Stimulated activated CD4-positive, alpha-beta T cell treated with anti-CD3 and anti-CD28 coated beads, Interleukin-2, amount 100 ng/mL, for 24 hours (primary cell): ENCODE results near the gene LILRA1.
"Not testable (repeated sequence)": the region's sequence is repeated elsewhere in the genome, so short reads cannot be mapped to it uniquely, and the experiment has no call there.

Experiments
- DNase-seq, 2 donors: peaks; one replicate each; pipeline ENCODE4 v3.0.0-alpha.2; 2020

LILRA1 gene

GRCh38 chr19:54627912-54628311, 34.5 kb downstream of the LILRA1 start:
- not testable (repeated sequence) for DNase-seq

- DNase-seq = not testable (repeated sequence)
Observed at GRCh38 chr19:54630262-54630661, 36.8 kb downstream of the LILRA1 start, which contains the start of gene LILRB1. LILRB1 (plus strand) TSS chr19:54630484; CDS start chr19:54631074, 590 bp downstream.

GRCh38 chr19:54630782-54631181, 37.4 kb downstream of the LILRA1 start:
- DNase-seq = no peak

- DNase-seq = not testable (repeated sequence)
Observed at GRCh38 chr19:54631489-54632337, 38.3 kb downstream of the LILRA1 start.

GRCh38 chr19:54632517-54632916, 39.1 kb downstream of the LILRA1 start:
- not testable (repeated sequence) for DNase-seq

- no peak for DNase-seq
Observed at GRCh38 chr19:54633401-54633800, 40.0 kb downstream of the LILRA1 start.

GRCh38 chr19:54636081-54636480, 42.6 kb downstream of the LILRA1 start:
- not testable (repeated sequence) for DNase-seq

- DNase-seq = no peak
Observed at GRCh38 chr19:54638683-54639082, 45.3 kb downstream of the LILRA1 start.

GRCh38 chr19:54642953-54643352, 49.5 kb downstream of the LILRA1 start:
- not testable (repeated sequence) for DNase-seq

- not testable (repeated sequence) for DNase-seq
Observed at GRCh38 chr19:54643583-54643982, 50.2 kb downstream of the LILRA1 start.

- DNase-seq = no peak
Observed at GRCh38 chr19:54644056-54644455, 50.6 kb downstream of the LILRA1 start.

- DNase-seq = no peak
Observed at GRCh38 chr19:54646331-54646841, 53.0 kb downstream of the LILRA1 start.

- no peak for DNase-seq
Observed at GRCh38 chr19:54648129-54648528, 54.7 kb downstream of the LILRA1 start.

GRCh38 chr19:54650108-54650655, 56.8 kb downstream of the LILRA1 start:
- no peak for DNase-seq
